Peyer's patch (tissue), 4 donors: ENCODE measurements around the gene INTS7. TPM values are rescaled to one million over a fixed set of nuclear protein-coding genes. Genes with fewer than 3 reads are reported as not detected.
"Not testable (repeated sequence)": the region's sequence is repeated elsewhere in the genome, so short reads cannot be mapped to it uniquely, and the experiment has no call there.

ENCODE experiments used
- DNase-seq, 3 donors: peaks; one replicate each; pipeline ENCODE4 v3.0.0-alpha.2; 2017 to 2019
- H3K27ac ChIP-seq, 4 donors: fragments of 200-600 bp; sonication (generic); one replicate each; pipeline ENCODE4 v1.5.1; 2016 to 2019
- H3K27me3 ChIP-seq, 2 donors: fragments of 200-600 bp; sonication (generic); one replicate each; pipeline ENCODE4 v1.5.1; 2019
- H3K36me3 ChIP-seq, 3 donors: fragments of 200-600 bp; sonication (generic); one replicate each; pipeline ENCODE4 v1.5.1; 2016 to 2019
- H3K4me1 ChIP-seq, 4 donors: fragments of 200-600 bp; sonication (generic); one replicate each; pipeline ENCODE4 v1.5.1; 2016 to 2019
- H3K4me3 ChIP-seq, 4 donors: fragments of 200-600 bp; sonication (generic); 1 replicate in 3 of 4; 2 replicates in 1 of 4; pipeline ENCODE4 v1.5.1; 2016 to 2019; ENCODE audit warnings: mild to moderate bottlenecking in 1 of 4
- H3K9me3 ChIP-seq, 4 donors: fragments of 200-600 bp; sonication (generic); one replicate each; pipeline ENCODE4 v1.5.1; 2016 to 2019; ENCODE audit warnings: mild to moderate bottlenecking in 1 of 4
- CTCF ChIP-seq, 6 experiments: fragments of 450-650 bp in 4 of 6; fragments of 200-600 bp in 2 of 6; sonication (generic) in 1 of 6; IDR thresholded peaks; one replicate each; pipeline ENCODE4 v1.5.1; 2017 to 2019; ENCODE audit warnings: antibody characterized with exemption in 6 of 6, mild to moderate bottlenecking in 3 of 6, moderate library complexity in 1 of 6
- POLR2A ChIP-seq, 2 donors: fragments of 450-650 bp; IDR thresholded peaks; one replicate each; pipeline ENCODE4 v1.5.1; 2017; ENCODE audit warnings: antibody characterized with exemption in 2 of 2, mild to moderate bottlenecking in 2 of 2, moderate library complexity in 2 of 2
- total RNA-seq, 4 donors: library from RNA; depleted of rRNA; stranded (reverse); fragments of >200 nt; gene quantifications; one replicate each; pipeline ENCODE4 v1.1.0, GENCODE V29; 2016

Gene INTS7
- total RNA-seq, 4 donors from 2014 or later: 7.7 to 21.5 (median 11.9) TPM

GRCh38 chr1:211959221-211959620 lies 76.1 kb downstream of the INTS7 start:
- DNase-seq: no peak
- Histone ChIP-seq H3K27ac (no peak overlapping the region), H3K4me1 (no peaks in the 10 kb centered on the region), H3K4me3 (no peak overlapping the region), H3K9me3 (no peaks in the 10 kb centered on the region), H3K27me3 (no peaks in the 10 kb centered on the region), H3K36me3 (peaks cover 0 to 20% (median 0%) of the 10 kb centered on the region in 3 donors)
- no peak for TF ChIP-seq CTCF (IDR thresholded peaks at IDR 0.05)
- no peak for TF ChIP-seq POLR2A (IDR thresholded peaks at IDR 0.05)

- DNase-seq, H3K4me3 ChIP-seq, H3K9me3 ChIP-seq: not testable (repeated sequence)
Observed at GRCh38 chr1:211954028-211954427, 81.3 kb downstream of the INTS7 start.

GRCh38 chr1:211953543-211953942 lies 81.8 kb downstream of the INTS7 start:
- H3K36me3 ChIP-seq, H3K4me1 ChIP-seq, DNase-seq, H3K4me3 ChIP-seq, H3K27me3 ChIP-seq, H3K27ac ChIP-seq, H3K9me3 ChIP-seq: not testable (repeated sequence)

More at GRCh38 chr1:211954028-211954427, 81.3 kb downstream of the INTS7 start:
- not testable (repeated sequence) for H3K4me1 ChIP-seq, H3K36me3 ChIP-seq, H3K27me3 ChIP-seq, H3K27ac ChIP-seq

GRCh38 chr1:211952299-211952698 lies 83.1 kb downstream of the INTS7 start:
- Histone ChIP-seq H3K4me1 (no peaks in the 10 kb centered on the region), H3K4me3 (no peak overlapping the region), H3K9me3 (no peaks in the 10 kb centered on the region), H3K27me3 (no peaks in the 10 kb centered on the region), H3K36me3 (peaks cover 0 to 4% (median 0%) of the 10 kb centered on the region in 3 donors), H3K27ac (no peak overlapping the region)
- TF ChIP-seq POLR2A (IDR thresholded peaks at IDR 0.05): no peak
- no peak for TF ChIP-seq CTCF (IDR thresholded peaks at IDR 0.05)
- no peak for DNase-seq

GRCh38 chr1:211951856-211952255 lies 83.5 kb downstream of the INTS7 start:
- Histone ChIP-seq H3K9me3 (no peaks in the 10 kb centered on the region), H3K36me3 (peaks cover 0 to under 1% (median 0%) of the 10 kb centered on the region in 3 donors), H3K27ac (peak overlapping the region in 1 of 4 donors; percentile 23), H3K27me3 (no peaks in the 10 kb centered on the region), H3K4me3 (no peak overlapping the region), H3K4me1 (no peaks in the 10 kb centered on the region)
- DNase-seq: peak in 1 of 3 donors; percentile 60
- no peak for TF ChIP-seq POLR2A (IDR thresholded peaks at IDR 0.05)
- TF ChIP-seq CTCF (IDR thresholded peaks at IDR 0.05): no peak

GRCh38 chr1:211948377-211948776 lies 87.0 kb downstream of the INTS7 start:
- Histone ChIP-seq H3K9me3 (no peaks in the 10 kb centered on the region), H3K4me3 (no peak overlapping the region), H3K4me1 (no peaks in the 10 kb centered on the region), H3K27me3 (no peaks in the 10 kb centered on the region), H3K36me3 (no peaks in the 10 kb centered on the region), H3K27ac (no peak overlapping the region)
- TF ChIP-seq CTCF (IDR thresholded peaks at IDR 0.05) (no peak), POLR2A (IDR thresholded peaks at IDR 0.05) (no peak)
- no peak for DNase-seq
